ENCODE results near the gene CDC42BPB.

CDC42BPB gene

GRCh38 chr14:102944448-102945330, 112.7 kb downstream of the CDC42BPB start:
- DNase-seq (ENCODE audit: low read depth in 3 of 3) = no peak

DNA sequence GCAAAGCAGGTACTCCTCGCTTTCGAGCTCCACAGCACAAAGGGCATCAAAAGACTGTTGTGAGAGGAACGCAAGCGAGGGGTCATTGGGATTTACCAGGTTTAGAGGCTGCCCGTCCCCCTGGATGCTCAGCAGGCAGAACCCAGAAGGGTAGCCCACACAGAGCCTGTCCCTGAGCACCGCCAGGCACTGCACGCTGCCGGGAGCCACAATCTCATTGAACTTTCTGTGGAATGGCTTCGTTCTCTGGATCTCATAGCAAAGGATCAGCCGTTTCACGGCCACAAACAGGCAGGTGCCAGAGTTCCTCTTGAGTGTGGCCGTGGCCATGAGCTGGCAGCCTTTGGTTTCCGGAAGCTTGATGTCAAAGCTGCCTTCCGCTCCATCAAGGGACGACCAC, 113.4 kb downstream of the CDC42BPB start:
- no peak for DNase-seq (ENCODE audit: low read depth in 3 of 3)

GRCh38 chr14:102943454-102943853, 113.9 kb downstream of the CDC42BPB start:
- DNase-seq (ENCODE audit: low read depth in 3 of 3) = no peak

GRCh38 chr14:102942069-102942468, 115.3 kb downstream of the CDC42BPB start:
- DNase-seq (ENCODE audit: low read depth in 3 of 3) = no peak

DNA sequence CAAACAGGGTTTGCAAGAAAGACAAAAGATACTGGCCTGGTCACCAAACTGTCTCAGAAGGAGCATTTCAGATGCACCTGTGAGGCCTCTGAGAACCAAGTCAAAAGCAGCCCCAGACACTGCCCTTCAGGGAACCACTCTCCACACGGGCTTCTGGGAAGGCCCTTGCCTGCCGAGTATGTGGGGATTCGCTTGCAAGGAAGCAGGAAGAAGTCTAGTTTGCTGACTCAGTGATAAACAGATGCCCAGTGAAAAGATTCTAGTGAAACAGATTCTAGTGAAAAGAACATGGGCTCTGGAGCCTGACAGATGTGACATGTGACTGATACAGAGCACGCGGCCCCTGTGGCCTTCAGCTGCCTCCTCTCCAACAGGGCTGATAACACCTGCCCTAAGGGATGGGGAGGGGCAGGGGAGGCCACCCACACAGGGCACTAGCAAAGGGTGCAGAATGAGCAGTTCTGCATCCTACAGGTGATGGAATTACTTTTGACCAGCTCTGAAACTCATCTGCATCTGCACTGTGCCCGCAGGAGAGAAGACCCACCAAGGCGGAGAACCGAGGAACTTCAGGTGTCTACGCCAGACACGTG, 115.8 kb downstream of the CDC42BPB start:
- DNase-seq (ENCODE audit: low read depth in 3 of 3) = no peak

DNA sequence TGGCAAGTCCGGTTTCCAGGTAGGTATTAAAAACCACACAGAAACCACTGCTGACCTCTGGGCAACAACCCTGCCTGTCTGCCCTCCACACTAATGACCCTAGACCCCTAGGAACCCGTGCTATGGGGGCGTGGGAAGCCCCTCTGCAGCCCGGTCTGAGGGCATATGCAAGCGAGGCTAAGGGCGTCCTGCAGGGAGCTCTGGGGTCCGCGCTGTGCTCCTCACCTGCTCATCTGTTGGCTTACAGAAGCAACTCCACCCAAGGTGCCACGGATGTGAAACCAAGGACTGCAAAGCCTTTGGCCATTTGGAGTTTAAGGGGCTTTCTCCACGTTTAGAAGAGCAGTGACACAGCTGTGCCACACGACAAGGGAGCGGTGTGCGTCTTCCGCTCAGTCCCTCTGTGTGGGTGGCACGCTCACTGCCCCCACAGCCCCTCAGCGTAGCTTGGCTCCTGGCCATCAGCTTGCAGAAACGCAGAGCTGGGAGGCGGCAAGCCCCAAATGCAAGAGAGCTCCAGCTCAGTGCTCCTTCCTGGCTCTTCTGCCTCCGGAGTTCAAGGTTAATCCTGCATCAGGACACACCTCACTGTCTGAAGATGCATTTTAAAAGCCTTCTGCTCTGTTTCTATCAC, 116.5 kb downstream of the CDC42BPB start:
- no peak for DNase-seq (ENCODE audit: low read depth in 3 of 3)

GRCh38 chr14:102939820-102940561, 117.4 kb downstream of the CDC42BPB start:
- DNase-seq (ENCODE audit: low read depth in 3 of 3) = no peak

- no peak for DNase-seq (ENCODE audit: low read depth in 3 of 3)
Observed at GRCh38 chr14:102939329-102939728, 118.0 kb downstream of the CDC42BPB start.

GRCh38 chr14:102938191-102938590, 119.2 kb downstream of the CDC42BPB start:
- no peak for DNase-seq (ENCODE audit: low read depth in 3 of 3)

DNA sequence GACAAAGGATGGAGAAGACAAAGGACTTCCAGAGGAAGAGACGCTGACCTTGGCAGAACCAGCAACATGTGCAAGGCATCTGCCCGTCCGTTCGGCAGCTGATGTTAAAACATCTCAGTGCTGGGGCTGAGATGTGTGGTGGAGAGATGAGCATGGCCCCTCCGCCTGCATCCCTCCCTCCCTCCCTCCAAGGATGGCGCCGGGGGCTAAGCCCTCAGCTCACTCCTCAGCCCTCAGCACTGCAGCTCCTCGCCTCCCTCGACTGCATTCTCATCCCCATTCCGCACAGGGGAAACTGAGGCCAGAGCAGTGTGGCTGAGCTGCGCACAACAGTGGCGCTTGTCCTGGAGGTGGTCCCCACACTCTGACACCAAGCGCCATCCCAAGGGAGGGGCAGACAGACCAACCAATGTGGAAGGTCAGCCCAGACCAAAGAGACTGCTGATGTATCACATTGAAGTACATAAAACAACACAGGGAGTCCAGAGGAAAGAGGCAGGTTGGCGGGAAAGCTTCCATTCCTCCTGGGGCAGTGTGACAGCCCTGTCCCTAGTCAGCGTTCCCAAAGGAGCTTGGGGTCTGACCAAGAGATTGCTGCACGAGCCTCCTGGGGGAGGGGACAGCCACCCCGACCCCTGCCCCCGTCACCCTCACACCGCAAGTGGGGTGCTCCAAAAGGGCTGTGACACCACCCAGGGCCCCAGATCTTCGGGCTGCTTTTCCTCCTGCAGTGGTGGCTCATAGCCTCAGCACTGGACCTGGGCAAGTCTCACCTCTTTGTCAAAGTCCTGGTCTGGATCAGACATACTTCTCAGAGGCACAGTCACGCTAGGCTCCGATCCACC, 119.8 kb downstream of the CDC42BPB start:
- no peak for DNase-seq (ENCODE audit: low read depth in 3 of 3)

- no peak for DNase-seq (ENCODE audit: low read depth in 3 of 3)
Observed at GRCh38 chr14:102935756-102936155, 121.6 kb downstream of the CDC42BPB start.

DNA sequence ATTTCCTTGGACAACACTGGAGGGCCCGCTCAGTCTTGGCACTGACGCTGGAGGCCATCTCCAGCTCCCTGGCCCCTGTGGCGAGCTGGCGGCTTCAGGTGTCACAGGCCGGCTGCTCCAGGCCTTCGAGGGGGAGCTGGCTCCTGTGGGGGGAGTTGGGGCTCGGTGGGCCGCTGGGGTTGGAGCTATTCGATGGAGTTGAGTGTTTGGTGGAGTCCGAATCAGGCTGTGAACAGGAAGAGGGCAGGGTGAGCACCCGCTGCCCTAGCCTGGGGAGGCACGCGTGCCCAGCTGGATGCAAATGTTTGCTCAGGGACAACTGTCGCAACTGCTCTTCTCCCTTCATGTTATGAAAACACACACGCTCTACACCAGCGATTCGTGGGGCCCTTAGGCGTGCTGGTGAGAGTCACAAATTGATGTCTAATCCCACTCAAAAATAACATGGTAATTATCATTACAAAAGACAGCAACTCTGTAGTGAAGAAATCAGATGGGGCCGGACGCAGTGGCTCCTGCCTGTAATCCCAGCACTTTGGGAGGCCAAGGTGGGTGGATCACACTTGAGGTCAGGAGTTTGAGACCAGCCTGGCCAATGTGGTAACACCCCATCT, 123.6 kb downstream of the CDC42BPB start:
- DNase-seq (ENCODE audit: low read depth in 3 of 3) = no peak

GRCh38 chr14:102932484-102933248, 124.7 kb downstream of the CDC42BPB start:
- DNase-seq (ENCODE audit: low read depth in 3 of 3) = no peak

- no peak for DNase-seq (ENCODE audit: low read depth in 3 of 3)
Observed at GRCh38 chr14:102931580-102932285, 125.6 kb downstream of the CDC42BPB start.

GRCh38 chr14:102930753-102931579, 126.4 kb downstream of the CDC42BPB start:
- DNase-seq (ENCODE audit: low read depth in 3 of 3) = no peak

DNA sequence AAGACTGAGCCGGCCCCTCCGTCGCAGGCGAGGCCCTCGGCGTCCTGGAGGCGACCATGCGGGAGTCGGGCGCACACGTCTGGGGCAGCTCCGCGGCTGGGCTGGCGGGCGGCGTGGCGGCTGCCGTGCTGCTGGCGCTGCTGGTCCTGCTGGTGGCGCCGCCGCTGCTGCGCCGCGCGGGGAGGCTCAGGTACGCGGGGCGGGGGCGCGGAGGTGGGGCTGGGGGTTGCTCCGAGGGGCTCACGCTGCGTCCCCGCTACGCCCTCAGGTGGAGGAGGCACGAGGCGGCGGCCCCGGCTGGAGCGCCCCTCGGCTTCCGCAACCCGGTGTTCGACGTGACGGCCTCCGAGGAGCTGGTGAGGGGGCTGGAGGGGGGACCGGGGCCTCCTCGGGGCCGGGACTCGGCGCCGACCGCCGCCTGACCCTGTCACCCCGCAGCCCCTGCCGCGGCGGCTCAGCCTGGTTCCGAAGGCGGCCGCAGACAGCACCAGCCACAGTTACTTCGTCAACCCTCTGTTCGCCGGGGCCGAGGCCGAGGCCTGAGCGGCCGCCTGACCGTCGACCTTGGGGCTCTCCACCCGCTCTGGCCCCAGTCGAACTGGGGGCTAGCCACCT, 127.1 kb downstream of the CDC42BPB start:
- DNase-seq (ENCODE audit: low read depth in 3 of 3) = no peak

- no peak for DNase-seq (ENCODE audit: low read depth in 3 of 3)
Observed at GRCh38 chr14:102929241-102930137, 127.9 kb downstream of the CDC42BPB start.
